Panc1 (cell line): Measurements from ENCODE around the gene LANCL2. TPM values are rescaled to one million over a fixed set of nuclear protein-coding genes. Genes with fewer than 3 reads are reported as not detected.

Experiments used
- ATAC-seq: fragments of 200-7000 bp; cut with Tn5 transposase; 2 replicates; pipeline ENCODE4 v1.9.1; 2020; ENCODE audit warnings: mild to moderate bottlenecking, moderate library complexity
- BruUV-seq: library from RNA; stranded (reverse); fragments of 400-500 nt; replicated peaks from 2 replicates; lab custom pipeline; 2021; lab: Mats Ljungman, UMichigan
- CTCF ChIA-PET: fragments of 300-600 bp; sonication (Branson Sonifier 250); formaldehyde crosslinking; loops from one replicate; lab custom pipeline; 2022; ENCODE audit warnings: antibody characterized with exemption; lab: Charles Lee
- POLR2A ChIA-PET: fragments of 300-600 bp; sonication (Branson Sonifier 250); formaldehyde crosslinking; loops from one replicate; lab custom pipeline; 2022; ENCODE audit warnings: antibody characterized with exemption; lab: Charles Lee
- DNase-seq: peaks from one replicate; pipeline ENCODE4 v3.0.0-alpha.2; 2010; ENCODE audit warnings: low read depth, low spot score
- H3K27ac ChIP-seq: 2 replicates; pipeline ENCODE4 v1.5.1; 2011; ENCODE audit warnings: mild to moderate bottlenecking, low read length, inconsistent platforms
- H3K27me3 ChIP-seq: fragments of 200-500 bp; sonication (Bioruptor generic); 2 replicates; pipeline ENCODE4 v1.6.0; 2014; ENCODE audit warnings: low read length, inconsistent platforms; ENCODE audit not compliant: control insufficient read depth, insufficient read depth
- H3K36me3 ChIP-seq: fragments of 200-500 bp; sonication (Bioruptor generic); 2 replicates; pipeline ENCODE4 v1.5.1; 2014; ENCODE audit warnings: inconsistent platforms, mild to moderate bottlenecking, low read length, moderate library complexity; ENCODE audit not compliant: control insufficient read depth, insufficient read depth
- H3K4me1 ChIP-seq: 2 replicates; pipeline ENCODE4 v1.5.1; 2011; ENCODE audit warnings: inconsistent platforms, mild to moderate bottlenecking, low read length, moderate library complexity; ENCODE audit not compliant: control insufficient read depth, insufficient read depth
- H3K4me3 ChIP-seq, 2 experiments: 2 replicates each; pipeline ENCODE4 v1.5.1; 2011 to 2012; ENCODE audit warnings: low read depth in 2 of 2, low read length in 2 of 2, mild to moderate bottlenecking in 2 of 2, inconsistent platforms in 1 of 2, moderate library complexity in 1 of 2
- H3K9me3 ChIP-seq: fragments of 200-500 bp; sonication (Bioruptor generic); 2 replicates; pipeline ENCODE4 v1.5.1; 2014; ENCODE audit warnings: low read depth, mild to moderate bottlenecking, inconsistent platforms, low read length, moderate library complexity; ENCODE audit not compliant: control insufficient read depth, insufficient read depth
- CTCF ChIP-seq: fragments of 450-650 bp; IDR thresholded peaks from 2 replicates; pipeline ENCODE4 v1.5.1; 2017; ENCODE audit warnings: mild to moderate bottlenecking
- POLR2AphosphoS5 ChIP-seq: IDR thresholded peaks from 2 replicates; pipeline ENCODE4 v1.6.1; 2012; ENCODE audit warnings: mild to moderate bottlenecking, low read depth, low read length, moderate library complexity
- REST ChIP-seq, 2 experiments: IDR thresholded peaks; 2 replicates each; pipeline ENCODE4 v1.6.1; 2011 to 2012; ENCODE audit warnings: low read depth in 2 of 2, control low read depth in 1 of 2, low read length in 1 of 2, mild to moderate bottlenecking in 1 of 2, moderate library complexity in 1 of 2; ENCODE audit not compliant: insufficient read depth in 1 of 2
- SIN3A ChIP-seq: IDR thresholded peaks from 2 replicates; pipeline ENCODE4 v1.6.1; 2012; ENCODE audit warnings: low read depth, mild to moderate bottlenecking, low read length, moderate library complexity, borderline replicate concordance; ENCODE audit not compliant: insufficient read depth
- TCF7L2 ChIP-seq: IDR thresholded peaks from 2 replicates; pipeline ENCODE4 v1.6.1; 2011; ENCODE audit warnings: mild to moderate bottlenecking, low read depth, low read length, inconsistent platforms
- in situ Hi-C: cut with HindIII; loops from 2 replicates; pipeline ENCODE4 v1.10.0; 2016; ENCODE audit warnings: low sequenced_read_pairs, low pct_unique_long_range_greater_than_20kb
- intact Hi-C: fragments of 100-400 bp; cut with micrococcal nuclease; formaldehyde crosslinking; loops from one replicate; pipeline ENCODE4 v1.10.0; 2022; ENCODE audit not compliant: unreplicated experiment
- total RNA-seq: library from RNA; stranded (reverse); gene quantifications from one replicate; pipeline ENCODE4 v1.2.1, GENCODE V29; 2021; ENCODE audit not compliant: unreplicated experiment

Gene LANCL2
- total RNA-seq, 1 experiment from 2014 or later = 30.6 TPM

- ATAC-seq (no peak), DNase-seq (no peak)
- H3K27ac ChIP-seq = no peak overlapping the region
- H3K36me3 ChIP-seq = no peaks in the 10 kb centered on the region
- ChIA-PET POLR2A (interaction anchor here (0.5 kb wide), 1 partner anchor 12 kb away, joined by 14 read pairs; no protein-coding TSS in a partner anchor), CTCF (no interaction called here)
- H3K27me3 ChIP-seq = no peaks in the 10 kb centered on the region
- TF ChIP-seq TCF7L2 (no peak), SIN3A (no peak), CTCF (no peak), REST (IDR thresholded peaks at IDR 0.05; ENCODE audit: insufficient read depth in 1 of 2, low read depth in 2 of 2, low read length in 1 of 2) (no peak), POLR2AphosphoS5 (no peak)
- no peaks in the 10 kb centered on the region for H3K9me3 ChIP-seq
- no peaks in the 10 kb centered on the region for H3K4me1 ChIP-seq
- in situ Hi-C loops = no loop called here
- intact Hi-C loops = loop anchor here (10.0 kb wide), 1 partner anchor 162 kb away; no protein-coding TSS in a partner anchor
- BruUV-seq = no TSS peak
- no peak overlapping the region for H3K4me3 ChIP-seq
Observed at GRCh38 chr7:55432506-55432905, 67.4 kb downstream of the LANCL2 start.

GRCh38 chr7:55432939-55433784, 68.0 kb downstream of the LANCL2 start:
- BruUV-seq = no TSS peak
- H3K9me3 ChIP-seq = no peaks in the 10 kb centered on the region
- TF ChIP-seq SIN3A (no peak), CTCF (peak; percentile 76; the same call in 1 of the 2 replicates), REST (IDR thresholded peaks at IDR 0.05; ENCODE audit: insufficient read depth in 1 of 2, low read depth in 2 of 2, low read length in 1 of 2) (no peak), TCF7L2 (no peak), POLR2AphosphoS5 (no peak)
- no peak overlapping the region for H3K27ac ChIP-seq
- no peaks in the 10 kb centered on the region for H3K27me3 ChIP-seq
- H3K36me3 ChIP-seq = no peaks in the 10 kb centered on the region
- ATAC-seq (peak; percentile 70), DNase-seq (peak; percentile 42)
- H3K4me3 ChIP-seq = no peak overlapping the region
- CTCF ChIA-PET = interaction anchor here (0.6 to 0.7 kb wide), 2 partner anchors 165 to 195 kb away, joined by 3 to 4 read pairs; no protein-coding TSS in a partner anchor
- intact Hi-C loops (loop anchor here (10.0 kb wide), 1 partner anchor 162 kb away; no protein-coding TSS in a partner anchor), in situ Hi-C loops (no loop called here)
- no peaks in the 10 kb centered on the region for H3K4me1 ChIP-seq
- POLR2A ChIA-PET = interaction anchor here (0.5 kb wide), 1 partner anchor 12 kb away, joined by 14 read pairs; no protein-coding TSS in a partner anchor
